Right lobe of liver (tissue), 6 donors: ENCODE data around the gene FREM3. TPM values are rescaled to one million over a fixed set of nuclear protein-coding genes. Genes with fewer than 3 reads are reported as not detected.

ENCODE experiments used
- ATAC-seq, 4 donors: fragments of 200-7000 bp; cut with Tn5 transposase; one replicate each; pipeline ENCODE4 v1.9.1; 2020; ENCODE audit warnings: mild to moderate bottlenecking in 4 of 4, moderate library complexity in 4 of 4
- DNase-seq, 3 donors: peaks; one replicate each; pipeline ENCODE4 v3.0.0-alpha.2; 2020
- H3K27ac ChIP-seq, 3 donors: fragments of 200-600 bp; one replicate each; pipeline ENCODE4 v1.8.0; 2022
- H3K27me3 ChIP-seq, 2 donors: fragments of 200-600 bp; one replicate each; pipeline ENCODE4 v1.8.0; 2022
- H3K36me3 ChIP-seq, 4 donors: fragments of 200-600 bp; sonication (generic) in 1 of 4; one replicate each; pipeline versions ENCODE4 v1.5.1 to v1.8.0; 2017 to 2022; ENCODE audit warnings: control low read depth in 1 of 4
- H3K4me1 ChIP-seq, 4 donors: fragments of 200-600 bp; sonication (generic) in 1 of 4; one replicate each; pipeline versions ENCODE4 v1.5.1 to v1.8.0; 2017 to 2022; ENCODE audit warnings: control low read depth in 1 of 4
- H3K4me3 ChIP-seq, 3 donors: fragments of 200-600 bp; one replicate each; pipeline ENCODE4 v1.8.0; 2022
- H3K9me3 ChIP-seq, 4 donors: fragments of 200-600 bp; sonication (generic) in 1 of 4; one replicate each; pipeline versions ENCODE4 v1.5.1 to v1.8.0; 2017 to 2022; ENCODE audit warnings: control low read depth in 1 of 4
- POLR2A ChIP-seq: fragments of 450-650 bp; IDR thresholded peaks from one replicate; pipeline ENCODE4 v1.6.1; 2017; ENCODE audit warnings: antibody characterized with exemption, mild to moderate bottlenecking
- WGBS: methylation state at CpG from one replicate; pipeline ENCODE4 v1.1.6; 2018; ENCODE audit warnings: low coverage, low lambda C conversion rate; ENCODE audit not compliant: insufficient coverage; ENCODE audit errors: missing lambda C conversion rate; 5-methylcytosine and 5-hydroxymethylcytosine counted together
- intact Hi-C, 2 donors: fragments of 100-400 bp; cut with DNase I; formaldehyde crosslinking; loops; one replicate each; pipeline versions ENCODE4 v1.11.2 to v1.14.1; 2022
- total RNA-seq, 6 experiments: library from RNA; depleted of rRNA in 2 of 6; stranded (reverse); fragments of >200 nt in 2 of 6; fragmentation: NEBNext Ultra II Directional in 3 of 6; extraction: Animal tissue kit (Norgen Biotek cat#: 25700) in 3 of 6; gene quantifications; one replicate each; pipeline versions ENCODE4 v1.1.0 to v1.2.4, GENCODE V29; 2016 to 2023
- TF ChIP-seq, protein P1 (sequence below), 4 donors: fragments of 200-600 bp in 3 of 4; fragments of 450-650 bp in 1 of 4; IDR thresholded peaks; one replicate each; pipeline versions ENCODE4 v1.5.1 to v1.8.0; 2016 to 2022; ENCODE audit warnings: antibody characterized with exemption in 4 of 4, mild to moderate bottlenecking in 2 of 4
- donor health status: DM: no; HTN: yes; CAD: no.
- donor health status: DM: no; HTN: no; CAD: no.
- donor health status: DM: no; HTN: no; CAD: no.
- donor health status: DM: no; HTN: yes; CAD: no.
- donor health status: DM: no; HTN: yes; CAD: no.

FREM3 gene
- total RNA-seq, 6 experiments from 2014 or later, result not detected

GRCh38 chr4:143564472-143564871 lies 136.0 kb downstream of the FREM3 start:
- WGBS, result 82% methylated on average over 2 of the region's 2 CpGs
- no peaks in the 10 kb centered on the region for H3K4me1 ChIP-seq
- DNase-seq (no peak), ATAC-seq (no peak)
- intact Hi-C loops, result no loop called here
- H3K36me3 ChIP-seq, result no peaks in the 10 kb centered on the region
- H3K9me3 ChIP-seq, result no peaks in the 10 kb centered on the region
- H3K27me3 ChIP-seq, result no peaks in the 10 kb centered on the region
- no peak overlapping the region for H3K4me3 ChIP-seq
- no peak overlapping the region for H3K27ac ChIP-seq
- no peak for TF ChIP-seq POLR2A
- TF ChIP-seq, protein P1, sequence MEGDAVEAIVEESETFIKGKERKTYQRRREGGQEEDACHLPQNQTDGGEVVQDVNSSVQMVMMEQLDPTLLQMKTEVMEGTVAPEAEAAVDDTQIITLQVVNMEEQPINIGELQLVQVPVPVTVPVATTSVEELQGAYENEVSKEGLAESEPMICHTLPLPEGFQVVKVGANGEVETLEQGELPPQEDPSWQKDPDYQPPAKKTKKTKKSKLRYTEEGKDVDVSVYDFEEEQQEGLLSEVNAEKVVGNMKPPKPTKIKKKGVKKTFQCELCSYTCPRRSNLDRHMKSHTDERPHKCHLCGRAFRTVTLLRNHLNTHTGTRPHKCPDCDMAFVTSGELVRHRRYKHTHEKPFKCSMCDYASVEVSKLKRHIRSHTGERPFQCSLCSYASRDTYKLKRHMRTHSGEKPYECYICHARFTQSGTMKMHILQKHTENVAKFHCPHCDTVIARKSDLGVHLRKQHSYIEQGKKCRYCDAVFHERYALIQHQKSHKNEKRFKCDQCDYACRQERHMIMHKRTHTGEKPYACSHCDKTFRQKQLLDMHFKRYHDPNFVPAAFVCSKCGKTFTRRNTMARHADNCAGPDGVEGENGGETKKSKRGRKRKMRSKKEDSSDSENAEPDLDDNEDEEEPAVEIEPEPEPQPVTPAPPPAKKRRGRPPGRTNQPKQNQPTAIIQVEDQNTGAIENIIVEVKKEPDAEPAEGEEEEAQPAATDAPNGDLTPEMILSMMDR (IDR thresholded peaks at IDR 0.05), result no peak

DNA sequence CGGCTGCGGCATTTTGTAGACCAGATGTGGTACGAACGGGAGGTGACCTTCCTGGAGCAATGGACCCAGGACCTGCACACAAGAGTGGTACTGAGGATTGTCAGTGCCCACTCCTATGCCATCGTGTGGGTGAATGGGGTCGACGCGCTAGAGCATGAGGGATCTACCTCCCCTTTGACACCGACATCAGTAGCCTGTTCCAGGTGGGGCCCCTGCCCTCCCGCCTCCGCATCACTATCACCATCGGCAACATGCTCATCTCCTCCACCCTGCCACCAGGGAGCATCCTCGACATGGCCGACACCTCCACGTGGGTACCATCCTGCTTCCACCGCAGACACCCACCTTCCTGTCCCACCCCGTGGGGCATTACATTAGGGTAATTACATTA lies 140.7 kb downstream of the FREM3 start:
- DNase-seq, result no peak
- intact Hi-C loops, result no loop called here
- Histone ChIP-seq H3K27me3 (no peaks in the 10 kb centered on the region), H3K4me1 (peaks cover 0 to 3% (median 0%) of the 10 kb centered on the region in 4 donors), H3K36me3 (no peaks in the 10 kb centered on the region), H3K4me3 (peak overlapping the region; percentile 51 to 75 (median 66)), H3K9me3 (no peaks in the 10 kb centered on the region), H3K27ac (no peak overlapping the region)
- TF ChIP-seq, protein P1 (IDR thresholded peaks at IDR 0.05), result no peak
- TF ChIP-seq POLR2A, result no peak
- ATAC-seq, result peak in 1 of 4 donors; percentile 2
- 67% methylated on average over 5 of the region's 17 CpGs for WGBS

GRCh38 chr4:143558823-143559756 lies 141.4 kb downstream of the FREM3 start:
- ATAC-seq (peak; percentile 97 to 99 (median 98)), DNase-seq (peak; percentile 84 to 90 (median 88))
- Histone ChIP-seq H3K36me3 (peaks cover 0 to 2% (median 0%) of the 10 kb centered on the region in 4 donors), H3K4me3 (peak overlapping the region; percentile 51 to 75 (median 66)), H3K4me1 (peaks cover 0 to 3% (median 0%) of the 10 kb centered on the region in 4 donors), H3K27me3 (no peaks in the 10 kb centered on the region), H3K27ac (peak overlapping the region; percentile 24 to 47 (median 34)), H3K9me3 (no peaks in the 10 kb centered on the region)
- intact Hi-C loops, result no loop called here
- no peak for TF ChIP-seq POLR2A
- TF ChIP-seq, protein P1 (IDR thresholded peaks at IDR 0.05), result peak; percentile 46 to 81 (median 78)
- under 1% methylated on average over 24 of the region's 57 CpGs for WGBS

DNA sequence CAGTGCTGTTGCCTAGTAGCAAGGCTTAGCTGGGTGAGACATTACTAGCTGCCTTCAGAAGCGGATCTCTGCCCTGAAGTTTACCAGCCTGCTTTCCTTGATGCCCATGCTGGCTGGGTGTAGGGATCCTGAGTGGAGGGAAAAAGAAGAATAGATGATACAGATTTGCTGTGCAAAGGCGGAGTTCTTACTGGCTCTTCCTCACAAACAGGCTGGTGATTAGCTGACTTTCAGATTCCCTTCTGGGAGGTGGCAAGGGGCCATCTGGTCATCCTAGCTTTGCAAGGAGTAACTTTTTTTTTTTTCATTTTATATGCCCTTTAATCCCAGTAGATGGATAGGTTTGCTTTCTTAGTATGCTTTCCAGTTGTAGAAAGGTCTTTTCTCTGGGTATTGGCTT lies 142.2 kb downstream of the FREM3 start:
- no peak for DNase-seq
- H3K27me3 ChIP-seq, result no peaks in the 10 kb centered on the region
- no peaks in the 10 kb centered on the region for H3K9me3 ChIP-seq
- H3K36me3 ChIP-seq, result peaks cover 0 to 4% (median 3%) of the 10 kb centered on the region in 4 donors
- no peak for TF ChIP-seq POLR2A
- TF ChIP-seq, protein P1 (IDR thresholded peaks at IDR 0.05), result no peak
- no peak overlapping the region for H3K4me3 ChIP-seq
- no peak overlapping the region for H3K27ac ChIP-seq
- intact Hi-C loops, result no loop called here
- 80% methylated on average over 1 of the region's 2 CpGs for WGBS
- peaks cover 0 to 3% (median 0%) of the 10 kb centered on the region in 4 donors for H3K4me1 ChIP-seq
- no peak for ATAC-seq
